Breast epithelium (tissue), 3 donors: Measurements from ENCODE around the gene SEMA4B.
"Not testable (repeated sequence)": the region's sequence is repeated elsewhere in the genome, so short reads cannot be mapped to it uniquely, and the experiment has no call there.

Source experiments
- CTCF ChIP-seq, 3 donors: fragments of 450-650 bp; IDR thresholded peaks; one replicate each; pipeline ENCODE4 v1.5.1; 2016 to 2017; ENCODE audit warnings: antibody characterized with exemption in 3 of 3, mild to moderate bottlenecking in 3 of 3, moderate library complexity in 3 of 3
- POLR2A ChIP-seq: fragments of 450-650 bp; IDR thresholded peaks from one replicate; pipeline ENCODE4 v1.6.1; 2016; ENCODE audit warnings: antibody characterized with exemption, mild to moderate bottlenecking, moderate library complexity

- not testable (repeated sequence) for TF ChIP-seq CTCF (IDR thresholded peaks at IDR 0.05); POLR2A
Measured at GRCh38 chr15:90188065-90188464, 13.1 kb upstream of the SEMA4B start.
